ENCODE results near the gene APELA.

DNA sequence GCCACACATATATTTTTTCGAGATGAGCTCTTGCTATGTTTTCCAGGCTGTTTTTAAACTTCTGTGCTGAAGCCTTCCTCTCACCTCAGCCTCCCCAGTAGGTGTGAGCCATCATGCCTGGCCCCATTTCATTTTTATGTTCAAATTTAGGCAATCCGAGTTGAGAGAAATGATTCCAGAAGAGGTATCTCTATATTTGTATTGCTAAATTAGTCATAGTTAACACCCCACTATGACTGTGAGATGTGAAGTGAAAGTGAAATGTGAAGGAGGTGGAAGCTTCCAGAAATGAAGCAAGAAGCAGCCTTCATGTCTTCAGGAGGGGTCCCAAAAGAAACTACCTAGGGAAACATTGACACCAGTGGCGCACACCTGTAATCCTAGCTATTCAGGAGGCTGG, 17.7 kb downstream of the APELA start:
- no peak for TF ChIP-seq FOXA1 (IDR thresholded peaks at IDR 0.05)
- TF ChIP-seq FOXM1 (IDR thresholded peaks at IDR 0.05; ENCODE audit: borderline replicate concordance): no peak
- TF ChIP-seq LEF1 (IDR thresholded peaks at IDR 0.05; ENCODE audit: borderline replicate concordance): no peak
- TF ChIP-seq SP1 (IDR thresholded peaks at IDR 0.05): no peak
- no peak for TF ChIP-seq ELF4 (IDR thresholded peaks at IDR 0.05)
- no peak for TF ChIP-seq ARNT (IDR thresholded peaks at IDR 0.05)
- no peak for TF ChIP-seq SUZ12 (IDR thresholded peaks at IDR 0.05)
- no peak for TF ChIP-seq FOXK2 (IDR thresholded peaks at IDR 0.05)
- no peak for TF ChIP-seq BHLHE40 (IDR thresholded peaks at IDR 0.05; ENCODE audit: borderline replicate concordance)
- TF ChIP-seq ZNF384 (IDR thresholded peaks at IDR 0.05): no peak
- no peak for TF ChIP-seq NFRKB (IDR thresholded peaks at IDR 0.05)
- no peak for TF ChIP-seq CTBP1 (IDR thresholded peaks at IDR 0.05; ENCODE audit: borderline replicate concordance)
- TF ChIP-seq TARDBP (IDR thresholded peaks at IDR 0.05): no peak
- TF ChIP-seq HDGF (IDR thresholded peaks at IDR 0.05; ENCODE audit: borderline replicate concordance): no peak

All from HEK293T (cell line).